ENCODE results near the gene DDX3X.

DDX3X gene

DNA sequence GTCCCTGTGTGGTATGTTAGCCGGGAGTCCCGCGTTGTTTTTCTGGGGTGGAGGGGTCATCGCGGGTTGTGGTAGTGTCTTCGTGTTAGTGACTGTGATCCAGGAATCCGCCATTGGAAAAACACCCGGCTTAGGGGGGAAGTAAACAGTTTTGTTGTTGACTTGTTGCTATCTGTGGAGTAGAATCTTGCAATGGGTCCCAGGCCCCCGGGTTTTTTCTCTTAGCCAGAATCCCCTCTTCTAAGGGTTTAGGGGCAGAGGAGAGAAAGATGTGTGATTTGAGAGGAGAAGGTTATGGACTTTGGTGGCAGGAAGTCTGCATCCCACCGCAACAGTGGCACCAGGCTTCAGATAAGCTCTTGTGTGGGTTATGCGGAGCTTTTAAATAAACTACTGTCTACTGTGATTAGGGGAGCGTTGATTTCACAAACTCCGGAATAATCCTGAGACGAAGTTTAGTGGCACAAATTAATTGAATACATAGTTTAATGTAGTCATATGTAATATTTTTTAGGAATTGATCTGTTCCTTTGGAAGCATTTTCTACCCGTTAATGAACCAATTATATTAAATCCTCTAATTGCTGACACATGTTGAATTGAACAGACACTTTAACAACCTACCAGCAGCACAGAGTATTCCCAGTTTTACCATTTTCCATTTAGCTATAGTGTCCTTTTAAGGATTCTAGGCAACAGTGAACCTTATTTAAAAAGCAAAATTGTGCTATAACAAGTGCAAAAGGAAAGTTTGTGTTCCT, 1.4 kb downstream of the DDX3X start:
- no peaks in the 10 kb centered on the region for H3K27me3 ChIP-seq (ENCODE audit: insufficient read depth, low read depth, severe bottlenecking)
- peak overlapping the region; percentile 100 for H3K27ac ChIP-seq
- TF ChIP-seq, protein P1, sequence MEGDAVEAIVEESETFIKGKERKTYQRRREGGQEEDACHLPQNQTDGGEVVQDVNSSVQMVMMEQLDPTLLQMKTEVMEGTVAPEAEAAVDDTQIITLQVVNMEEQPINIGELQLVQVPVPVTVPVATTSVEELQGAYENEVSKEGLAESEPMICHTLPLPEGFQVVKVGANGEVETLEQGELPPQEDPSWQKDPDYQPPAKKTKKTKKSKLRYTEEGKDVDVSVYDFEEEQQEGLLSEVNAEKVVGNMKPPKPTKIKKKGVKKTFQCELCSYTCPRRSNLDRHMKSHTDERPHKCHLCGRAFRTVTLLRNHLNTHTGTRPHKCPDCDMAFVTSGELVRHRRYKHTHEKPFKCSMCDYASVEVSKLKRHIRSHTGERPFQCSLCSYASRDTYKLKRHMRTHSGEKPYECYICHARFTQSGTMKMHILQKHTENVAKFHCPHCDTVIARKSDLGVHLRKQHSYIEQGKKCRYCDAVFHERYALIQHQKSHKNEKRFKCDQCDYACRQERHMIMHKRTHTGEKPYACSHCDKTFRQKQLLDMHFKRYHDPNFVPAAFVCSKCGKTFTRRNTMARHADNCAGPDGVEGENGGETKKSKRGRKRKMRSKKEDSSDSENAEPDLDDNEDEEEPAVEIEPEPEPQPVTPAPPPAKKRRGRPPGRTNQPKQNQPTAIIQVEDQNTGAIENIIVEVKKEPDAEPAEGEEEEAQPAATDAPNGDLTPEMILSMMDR (IDR thresholded peaks at IDR 0.05; ENCODE audit: low read depth, low read length): no peak
- peak overlapping the region; percentile 69 for H3K4me3 ChIP-seq (ENCODE audit: low read depth, low read length)
- no peak for DNase-seq
- no peaks in the 10 kb centered on the region for H3K9me3 ChIP-seq (ENCODE audit: severe bottlenecking)
- peaks cover 51% of the 10 kb centered on the region for H3K36me3 ChIP-seq

DNA sequence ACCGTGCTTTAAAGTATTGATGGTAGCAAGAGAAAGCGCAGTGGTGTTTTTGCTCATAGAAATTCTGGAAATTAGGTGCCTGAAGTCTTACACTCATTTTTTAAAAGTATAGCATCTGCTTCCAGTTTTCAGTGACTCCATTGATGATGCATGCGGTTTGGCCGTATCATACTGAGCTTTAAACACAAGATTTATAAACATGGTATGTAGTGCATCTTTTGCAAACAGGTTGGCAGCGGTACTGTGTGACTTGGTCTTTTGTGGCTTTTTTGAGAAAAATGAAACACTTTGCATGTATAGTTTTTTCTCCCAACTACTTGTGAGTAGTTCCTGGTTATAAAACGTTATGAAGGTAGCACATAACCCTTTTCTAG, 2.0 kb downstream of the DDX3X start:
- no peak for DNase-seq
- peaks cover 57% of the 10 kb centered on the region for H3K36me3 ChIP-seq
- no peaks in the 10 kb centered on the region for H3K9me3 ChIP-seq (ENCODE audit: severe bottlenecking)
- H3K27me3 ChIP-seq (ENCODE audit: insufficient read depth, low read depth, severe bottlenecking): no peaks in the 10 kb centered on the region
- TF ChIP-seq, protein P1 (IDR thresholded peaks at IDR 0.05; ENCODE audit: low read depth, low read length): no peak
- H3K27ac ChIP-seq: no peak overlapping the region; the same call in 1 of the 2 replicates
- H3K4me3 ChIP-seq (ENCODE audit: low read depth, low read length): peak overlapping the region; percentile 69

DNA sequence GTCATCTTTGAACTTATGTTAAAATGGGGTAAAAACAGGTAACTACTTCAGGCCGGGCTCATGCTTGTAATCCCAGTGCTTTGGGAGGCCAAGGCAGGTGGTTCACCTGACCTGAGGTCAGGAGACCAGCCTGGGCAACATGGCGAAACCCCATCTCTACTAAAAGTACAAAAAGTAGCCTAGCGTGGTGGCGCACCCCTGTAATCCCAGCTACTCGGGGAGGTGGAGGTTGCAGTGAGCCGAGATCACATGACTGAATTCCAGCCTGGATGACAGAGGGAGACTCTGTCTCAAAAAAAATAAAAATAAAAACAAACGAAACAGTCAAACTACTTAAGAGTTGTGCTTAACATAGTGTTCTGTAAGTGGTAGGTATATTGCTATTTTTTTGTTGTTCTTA, 2.5 kb downstream of the DDX3X start:
- no peak overlapping the region for H3K27ac ChIP-seq
- H3K36me3 ChIP-seq: peaks cover 62% of the 10 kb centered on the region
- no peaks in the 10 kb centered on the region for H3K9me3 ChIP-seq (ENCODE audit: severe bottlenecking)
- DNase-seq: no peak
- TF ChIP-seq, protein P1 (IDR thresholded peaks at IDR 0.05; ENCODE audit: low read depth, low read length): no peak
- H3K27me3 ChIP-seq (ENCODE audit: insufficient read depth, low read depth, severe bottlenecking): no peaks in the 10 kb centered on the region
- no peak overlapping the region for H3K4me3 ChIP-seq (ENCODE audit: low read depth, low read length)

DNA sequence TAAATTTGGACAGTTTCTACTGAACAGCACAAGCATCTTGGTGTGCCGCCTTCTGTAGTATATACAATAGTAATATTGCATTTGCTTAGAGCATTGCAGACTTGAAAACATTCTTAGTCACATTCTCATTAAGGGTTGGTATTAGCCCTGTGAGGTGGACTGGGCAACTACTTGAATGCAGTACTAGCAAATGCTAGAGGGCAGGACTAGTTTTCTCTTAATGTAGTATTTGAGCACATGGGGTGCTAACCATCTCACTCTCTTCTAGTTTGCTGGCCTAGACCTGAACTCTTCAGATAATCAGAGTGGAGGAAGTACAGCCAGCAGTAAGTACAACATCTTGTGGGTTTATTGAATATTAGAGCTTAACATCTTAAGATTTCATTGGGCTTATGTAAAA, 3.2 kb downstream of the DDX3X start:
- peaks cover 68% of the 10 kb centered on the region for H3K36me3 ChIP-seq
- no peak for DNase-seq
- no peak overlapping the region for H3K4me3 ChIP-seq (ENCODE audit: low read depth, low read length)
- TF ChIP-seq, protein P1 (IDR thresholded peaks at IDR 0.05; ENCODE audit: low read depth, low read length): no peak
- no peaks in the 10 kb centered on the region for H3K27me3 ChIP-seq (ENCODE audit: insufficient read depth, low read depth, severe bottlenecking)
- H3K9me3 ChIP-seq (ENCODE audit: severe bottlenecking): no peaks in the 10 kb centered on the region
- no peak overlapping the region for H3K27ac ChIP-seq

DNA sequence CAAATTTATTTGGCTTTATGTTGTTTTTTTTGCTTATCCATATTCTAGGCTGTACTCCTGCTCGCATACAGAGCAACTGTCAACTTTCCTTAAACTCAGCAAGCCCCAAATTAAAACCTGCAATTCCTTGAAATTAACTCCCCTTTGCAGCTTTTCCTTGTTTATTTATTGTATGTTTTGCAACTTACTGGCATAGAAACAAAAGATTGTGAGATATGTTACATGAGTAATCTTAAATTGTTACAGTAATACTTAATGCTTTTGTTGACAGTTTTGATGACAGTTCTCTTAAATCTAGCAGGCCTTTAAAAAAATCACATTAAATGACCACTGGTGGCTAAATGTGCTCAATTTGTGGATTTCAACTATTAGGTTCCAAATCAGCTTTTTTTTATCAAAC, 4.5 kb downstream of the DDX3X start:
- Histone ChIP-seq H3K36me3 (peaks cover 81% of the 10 kb centered on the region), H3K27me3 (ENCODE audit: insufficient read depth, low read depth, severe bottlenecking) (no peaks in the 10 kb centered on the region), H3K9me3 (ENCODE audit: severe bottlenecking) (no peaks in the 10 kb centered on the region), H3K27ac (no peak overlapping the region), H3K4me3 (ENCODE audit: low read depth, low read length) (no peak overlapping the region)
- TF ChIP-seq, protein P1 (IDR thresholded peaks at IDR 0.05; ENCODE audit: low read depth, low read length): no peak
- no peak for DNase-seq

DNA sequence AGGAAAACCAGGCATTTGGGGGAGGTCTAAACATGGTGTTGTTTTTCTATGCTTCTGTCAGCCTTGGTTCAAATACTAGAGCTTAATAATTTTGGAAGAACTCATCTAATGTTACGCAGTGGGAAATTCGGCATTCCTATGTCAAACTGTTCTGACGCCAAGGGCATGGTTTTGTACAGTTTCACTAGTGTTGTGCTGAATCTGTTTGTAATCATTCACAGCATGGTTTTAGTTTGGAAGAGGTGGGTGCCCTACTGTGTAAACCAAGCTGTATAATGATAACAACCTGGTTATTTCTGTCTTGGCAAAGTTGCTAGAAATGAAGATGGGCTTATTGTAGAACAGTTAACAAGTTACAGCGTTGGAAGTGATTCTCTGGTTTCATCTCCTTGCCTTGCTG, 5.2 kb downstream of the DDX3X start:
- TF ChIP-seq, protein P1 (IDR thresholded peaks at IDR 0.05; ENCODE audit: low read depth, low read length): no peak
- DNase-seq: no peak
- Histone ChIP-seq H3K4me3 (ENCODE audit: low read depth, low read length) (no peak overlapping the region), H3K27ac (no peak overlapping the region), H3K27me3 (ENCODE audit: insufficient read depth, low read depth, severe bottlenecking) (no peaks in the 10 kb centered on the region), H3K36me3 (peaks cover 87% of the 10 kb centered on the region), H3K9me3 (ENCODE audit: severe bottlenecking) (no peaks in the 10 kb centered on the region)

Measured in WERI-Rb-1 (cell line).